HG02970 (cell line): ENCODE data around the gene TWF2.

ENCODE experiments used
- ATAC-seq: cut with Tn5 transposase; IDR thresholded peaks from one replicate; pipeline ENCODE4 v1.9.1; 2021; ENCODE audit warnings: mild to moderate bottlenecking, moderate library complexity, moderate number of reproducible peaks; ENCODE audit not compliant: unreplicated experiment, low FRiP score

The TWF2 gene

DNA sequence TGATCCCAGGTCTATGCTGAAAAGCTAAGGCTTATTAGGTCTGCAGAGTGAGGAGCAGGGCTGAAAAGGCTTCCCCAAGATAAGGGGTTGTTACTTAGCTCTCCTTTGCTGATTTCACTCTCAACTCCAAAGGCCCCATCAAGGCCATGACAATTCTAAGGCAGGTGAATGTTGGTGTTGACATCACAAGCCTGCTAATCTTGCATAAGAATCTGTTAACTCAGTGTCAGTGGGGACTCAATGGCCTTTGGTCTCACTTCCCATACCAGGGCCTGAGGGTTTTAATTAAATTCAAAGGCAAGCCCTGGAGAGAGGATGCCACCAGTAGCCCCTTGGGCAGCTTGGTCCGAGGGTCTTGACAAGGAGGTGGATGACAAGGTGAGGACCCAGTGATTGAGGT, 50.4 kb downstream of the TWF2 start:
- no peak for ATAC-seq

DNA sequence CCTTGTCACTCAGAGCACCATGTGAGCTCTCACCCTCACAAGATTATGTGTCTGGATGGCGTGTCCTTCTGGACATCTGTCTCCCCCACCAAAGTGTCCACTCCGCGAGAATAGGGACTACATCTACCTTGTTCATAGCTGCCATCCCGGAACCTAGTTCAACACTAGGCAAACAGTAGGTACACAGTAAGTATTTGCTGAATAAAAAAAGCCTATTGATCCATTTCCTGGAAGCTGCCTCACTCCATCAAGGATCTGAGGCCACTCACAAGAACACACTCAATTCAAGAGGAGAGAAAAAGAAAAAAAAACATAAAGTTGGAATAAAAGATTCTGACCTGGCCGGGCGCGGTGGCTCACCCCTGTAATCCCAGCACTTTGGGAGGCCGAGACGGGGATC, 52.2 kb downstream of the TWF2 start:
- ATAC-seq: no peak

DNA sequence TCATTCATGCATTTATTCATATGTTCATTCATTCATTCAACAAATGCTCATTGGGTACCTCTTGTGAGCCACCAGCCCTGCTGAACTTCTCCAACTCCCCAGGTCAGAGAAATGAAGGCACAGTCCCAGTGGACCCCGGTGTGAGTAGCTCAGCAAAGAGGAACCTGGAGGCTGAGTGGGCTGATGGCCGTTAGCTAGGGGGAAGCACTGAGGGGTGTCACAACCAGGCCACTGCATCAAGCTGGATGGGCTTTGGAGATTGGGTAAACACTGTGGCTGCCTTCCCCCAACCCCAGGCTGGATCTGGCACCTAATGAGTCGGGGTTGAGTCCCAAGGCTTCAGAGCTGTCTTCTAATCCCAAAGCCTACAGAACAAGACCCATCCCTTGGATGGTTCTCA, 53.1 kb downstream of the TWF2 start:
- no peak for ATAC-seq

DNA sequence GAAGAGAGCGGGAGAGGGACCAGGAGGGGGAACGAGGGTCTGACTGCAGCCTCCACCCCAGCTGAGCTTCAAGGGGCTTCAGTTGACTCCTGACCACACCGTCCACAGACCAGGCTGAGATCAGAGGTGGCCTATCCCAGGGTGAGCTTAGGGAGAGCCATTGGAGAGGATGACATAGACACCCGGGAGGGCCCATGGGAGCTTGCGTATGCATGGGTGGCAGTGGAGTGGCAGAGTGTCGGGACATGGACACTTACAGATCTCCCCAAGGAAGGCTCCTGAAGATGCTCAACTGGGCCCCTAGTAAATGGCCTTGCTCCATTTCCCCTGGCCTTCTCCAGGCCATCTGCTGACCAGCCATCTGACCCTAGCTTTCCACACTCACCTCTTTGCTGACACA, 53.6 kb downstream of the TWF2 start:
- ATAC-seq: no peak

DNA sequence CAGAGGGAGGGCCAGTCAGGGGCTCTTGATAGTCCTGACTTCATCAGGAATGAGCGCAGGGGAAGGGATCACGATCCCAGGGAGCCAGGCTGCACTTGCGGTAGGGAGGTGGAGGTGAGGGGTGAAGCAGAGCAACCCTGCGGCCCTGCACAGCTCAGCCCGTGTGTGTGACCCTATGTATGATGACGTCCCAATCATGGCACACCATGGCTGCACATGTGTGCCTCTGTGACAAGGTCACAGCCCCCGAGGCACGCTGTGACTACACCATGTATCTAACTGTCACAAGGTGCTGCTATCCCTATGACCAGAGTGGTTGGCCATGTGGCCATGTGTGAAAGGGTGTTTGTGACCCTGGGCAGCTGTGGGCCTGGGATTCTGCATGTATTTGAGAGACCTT, 54.3 kb downstream of the TWF2 start:
- ATAC-seq: no peak

DNA sequence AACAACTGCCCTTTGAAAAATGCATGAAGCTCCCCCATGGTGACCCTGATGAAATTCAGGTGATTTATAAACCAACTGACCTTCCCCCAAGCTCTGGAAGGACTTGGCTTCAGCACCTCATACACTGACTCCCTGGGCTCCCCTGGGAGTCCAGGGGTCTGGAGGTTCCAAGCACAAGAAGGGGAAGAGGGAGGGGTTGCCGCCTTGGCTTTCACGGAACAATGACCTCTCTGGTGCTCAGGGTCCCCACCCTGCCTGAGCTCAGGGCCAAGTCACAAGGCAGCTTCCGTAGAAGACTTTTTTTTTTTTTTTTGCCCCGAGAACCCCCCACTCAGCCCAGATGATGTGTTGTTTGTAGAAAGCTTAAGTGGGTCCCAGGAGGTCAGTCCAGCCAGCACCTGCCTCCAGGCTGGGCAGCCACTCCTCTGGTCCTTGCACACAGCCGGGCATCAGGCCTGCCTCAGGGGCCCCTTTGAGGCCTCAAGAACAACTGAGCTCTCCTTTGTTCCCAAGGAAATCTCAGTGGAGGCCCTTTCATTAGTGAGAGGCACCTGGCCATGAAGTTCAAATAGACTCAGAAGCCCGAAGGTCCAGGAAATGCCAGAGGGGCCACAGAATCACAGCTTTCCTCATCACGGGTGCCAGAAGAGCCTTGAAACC, 55.0 kb downstream of the TWF2 start:
- no peak for ATAC-seq

DNA sequence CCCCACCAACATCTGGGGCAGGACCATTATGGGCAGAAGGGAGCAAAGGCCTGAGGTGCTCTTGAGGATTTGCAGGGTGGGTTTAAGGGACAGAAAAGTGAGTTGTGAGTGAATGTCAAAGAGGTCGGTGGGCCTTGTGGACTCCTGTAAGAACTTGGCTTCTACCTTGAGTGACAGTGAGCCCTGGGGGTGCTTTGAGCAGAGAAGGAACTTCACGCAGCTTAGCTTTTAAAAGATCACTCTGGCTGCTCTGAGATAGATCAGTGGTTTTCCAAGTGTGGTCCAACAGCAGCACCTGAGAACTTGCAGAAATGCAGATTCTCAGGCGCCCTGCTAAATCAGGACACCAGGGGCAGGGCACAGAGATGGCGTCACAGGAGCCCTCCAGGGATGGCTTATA, 56.3 kb downstream of the TWF2 start:
- no peak for ATAC-seq

DNA sequence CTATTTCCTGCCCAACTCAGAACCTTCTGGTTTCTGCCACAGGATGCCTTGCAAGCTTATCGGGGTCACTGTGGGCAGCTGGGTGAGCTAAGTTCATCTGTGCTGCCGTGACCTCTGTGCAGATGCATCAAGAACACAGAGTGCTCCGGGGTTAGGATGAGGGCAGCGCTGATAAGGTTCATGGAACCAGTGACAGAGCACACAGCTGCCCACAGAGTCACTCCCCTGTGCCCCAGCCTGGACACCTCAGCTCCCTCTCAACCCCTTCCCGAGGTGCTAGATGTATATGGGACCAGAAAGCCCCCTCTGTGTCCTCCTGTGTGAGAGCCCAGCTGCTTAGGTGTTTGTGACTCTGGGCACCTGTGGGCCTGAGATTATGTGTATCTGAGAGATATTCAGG, 56.8 kb downstream of the TWF2 start:
- no peak for ATAC-seq

DNA sequence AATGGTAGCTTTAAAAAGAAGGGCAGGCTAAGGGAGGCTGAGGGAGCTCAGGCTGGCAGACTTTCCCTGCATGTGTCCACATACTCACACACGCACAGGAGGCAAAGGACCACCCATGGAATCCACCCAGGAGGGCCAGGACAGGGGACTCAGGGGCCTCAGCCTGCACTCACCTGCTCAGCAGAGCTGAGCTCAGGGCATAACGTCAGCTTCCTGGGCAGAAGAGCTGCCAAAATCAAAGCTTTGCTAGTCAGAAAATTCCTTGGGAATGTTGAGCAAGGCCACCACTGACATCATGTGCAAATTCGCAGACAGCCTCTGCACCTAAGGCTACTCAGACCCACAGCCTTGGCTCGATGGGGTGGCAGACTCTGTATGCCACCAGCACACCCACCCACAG, 57.4 kb downstream of the TWF2 start:
- ATAC-seq: no peak
